Neural progenitor cell (in vitro differentiated cells): ENCODE data around the gene SULT4A1.

Source experiments
- CTCF ChIP-seq: fragments of 200-600 bp; sonication (generic); IDR thresholded peaks from 2 replicates; pipeline ENCODE4 v1.5.1; 2017; ENCODE audit warnings: antibody characterized with exemption, mild to moderate bottlenecking
- EZH2 ChIP-seq: fragments of 200-600 bp; sonication (generic); IDR thresholded peaks from 2 replicates; pipeline ENCODE4 v1.6.1; 2017; ENCODE audit warnings: antibody characterized with exemption, mild to moderate bottlenecking, moderate library complexity

- no peak for TF ChIP-seq EZH2
- no peak for TF ChIP-seq CTCF
Measured at GRCh38 chr22:43814264-43814663, 48.0 kb downstream of the SULT4A1 start.
